GM23338 (cell line): ENCODE measurements around the gene NRG3. TPM values are rescaled to one million over a fixed set of nuclear protein-coding genes. Genes with fewer than 3 reads are reported as not detected.

Source experiments
- ATAC-seq: fragments of 200-7000 bp; cut with Tn5 transposase; 3 replicates; pipeline ENCODE4 v1.9.1; 2020
- DNase-seq: peaks from one replicate; pipeline ENCODE4 v3.0.0-alpha.2; 2015; ENCODE audit warnings: low spot score
- H2AFZ ChIP-seq: fragments of 200-600 bp; sonication (generic); 2 replicates; pipeline ENCODE4 v1.8.0; 2016; ENCODE audit warnings: antibody characterized with exemption, mild to moderate bottlenecking, moderate library complexity
- H3F3A ChIP-seq: fragments of 200-600 bp; sonication (generic); replicated peaks from 2 replicates; pipeline ENCODE4 v1.8.0; 2017; ENCODE audit warnings: antibody characterized with exemption, mixed run types, low read depth
- H3K27ac ChIP-seq: fragments of 200-600 bp; sonication (generic); 2 replicates; pipeline ENCODE4 v1.6.1; 2016; ENCODE audit warnings: low read depth
- H3K27me3 ChIP-seq: fragments of 200-600 bp; sonication (generic); 2 replicates; pipeline ENCODE4 v1.8.0; 2016; ENCODE audit warnings: mild to moderate bottlenecking, mixed run types, moderate library complexity; ENCODE audit not compliant: insufficient read depth
- H3K36me3 ChIP-seq: fragments of 200-600 bp; sonication (generic); 2 replicates; pipeline ENCODE4 v1.8.0; 2016; ENCODE audit warnings: mild to moderate bottlenecking; ENCODE audit not compliant: insufficient read depth
- H3K4me1 ChIP-seq: fragments of 200-600 bp; sonication (generic); 2 replicates; pipeline ENCODE4 v1.8.0; 2016; ENCODE audit warnings: mild to moderate bottlenecking, moderate library complexity; ENCODE audit not compliant: insufficient read depth
- H3K4me2 ChIP-seq: fragments of 200-600 bp; sonication (generic); 2 replicates; pipeline ENCODE4 v1.7.1; 2017; ENCODE audit warnings: mixed run types
- H3K4me3 ChIP-seq: fragments of 200-600 bp; sonication (generic); 2 replicates; pipeline ENCODE4 v1.6.1; 2016; ENCODE audit warnings: mixed run types
- H3K79me2 ChIP-seq: fragments of 200-600 bp; sonication (generic); replicated peaks from 2 replicates; pipeline ENCODE4 v1.8.0; 2017; ENCODE audit warnings: mild to moderate bottlenecking; ENCODE audit not compliant: insufficient read depth
- H3K9me2 ChIP-seq: fragments of 200-600 bp; sonication (generic); 2 replicates; pipeline ENCODE4 v1.8.0; 2017; ENCODE audit not compliant: insufficient read depth
- H4K20me1 ChIP-seq: fragments of 200-600 bp; sonication (generic); replicated peaks from 2 replicates; pipeline ENCODE4 v1.8.0; 2017; ENCODE audit warnings: mild to moderate bottlenecking; ENCODE audit not compliant: insufficient read depth
- H3K27ac Mint-ChIP-seq: 2 replicates; pipeline ENCODE4 v1.8.0; 2020; ENCODE audit warnings: inconsistent platforms, mild to moderate bottlenecking, moderate library complexity, mixed read lengths
- H3K27me3 Mint-ChIP-seq: 3 replicates; pipeline ENCODE4 v1.8.0; 2022; ENCODE audit warnings: low read depth, mild to moderate bottlenecking, moderate library complexity, mixed read lengths, inconsistent platforms; ENCODE audit not compliant: insufficient read depth, poor library complexity
- H3K36me3 Mint-ChIP-seq: 3 replicates; pipeline ENCODE4 v1.8.0; 2021; ENCODE audit warnings: low read depth, mild to moderate bottlenecking, inconsistent platforms, moderate library complexity, mixed read lengths
- H3K4me1 Mint-ChIP-seq: 3 replicates; pipeline ENCODE4 v1.8.0; 2020; ENCODE audit warnings: mild to moderate bottlenecking, inconsistent platforms, mixed read lengths
- H3K4me3 Mint-ChIP-seq: 3 replicates; pipeline ENCODE4 v1.8.0; 2021; ENCODE audit warnings: moderate library complexity, mild to moderate bottlenecking, inconsistent platforms, mixed read lengths
- H3K9me3 Mint-ChIP-seq: 3 replicates; pipeline ENCODE4 v1.8.0; 2020; ENCODE audit warnings: moderate library complexity, mild to moderate bottlenecking, inconsistent platforms, mixed read lengths
- CREB1 ChIP-seq: fragments of 250-450 bp; sonication (Bioruptor Pico); IDR thresholded peaks from 2 replicates; pipeline ENCODE4 v1.5.0; 2020; ENCODE audit warnings: low read depth, mild to moderate bottlenecking, moderate library complexity
- CTCF ChIP-seq, 2 experiments: fragments of 200-600 bp in 1 of 2; sonication (generic) in 1 of 2; conservative IDR thresholded peaks; 2 replicates each; pipeline versions ENCODE4 v1.5.1 to v1.6.1; 2016 to 2017; ENCODE audit warnings: antibody characterized with exemption in 2 of 2, low read depth in 2 of 2, mild to moderate bottlenecking in 2 of 2, moderate library complexity in 1 of 2
- ETS1 ChIP-seq: IDR thresholded peaks from 2 replicates; pipeline ENCODE4 v1.6.1; 2016; ENCODE audit warnings: antibody characterized with exemption
- EZH2 ChIP-seq: fragments of 200-600 bp; sonication (generic); IDR thresholded peaks from one replicate; pipeline ENCODE4 v1.8.0; 2017; ENCODE audit warnings: antibody characterized with exemption, mild to moderate bottlenecking, low read depth; ENCODE audit not compliant: unreplicated experiment
- EZH2phosphoT487 ChIP-seq: fragments of 200-600 bp; sonication (generic); IDR thresholded peaks from one replicate; pipeline ENCODE4 v1.8.1; 2018; ENCODE audit warnings: antibody characterized with exemption; ENCODE audit not compliant: unreplicated experiment
- JUNB ChIP-seq: IDR thresholded peaks from one replicate; pipeline ENCODE4 v1.6.1; 2016; ENCODE audit warnings: antibody characterized with exemption; ENCODE audit not compliant: unreplicated experiment
- NANOG ChIP-seq: IDR thresholded peaks from 2 replicates; pipeline ENCODE4 v1.6.1; 2016; ENCODE audit warnings: antibody characterized with exemption, borderline replicate concordance
- POLR2AphosphoS5 ChIP-seq: IDR thresholded peaks from 2 replicates; pipeline ENCODE4 v1.6.1; 2016; ENCODE audit warnings: antibody characterized with exemption, low read depth
- REST ChIP-seq: IDR thresholded peaks from one replicate; pipeline ENCODE4 v1.6.1; 2018; ENCODE audit warnings: antibody characterized with exemption; ENCODE audit not compliant: unreplicated experiment
- STAT1 ChIP-seq: IDR thresholded peaks from one replicate; pipeline ENCODE4 v1.6.1; 2016; ENCODE audit warnings: antibody characterized with exemption; ENCODE audit not compliant: unreplicated experiment
- ZNF114 ChIP-seq: fragments of 250-450 bp; sonication (Bioruptor Pico); IDR thresholded peaks from 2 replicates; pipeline ENCODE4 v1.5.0; 2020; ENCODE audit warnings: mild to moderate bottlenecking, moderate library complexity
- ZNF331 ChIP-seq: fragments of 250-450 bp; sonication (Bioruptor Pico); IDR thresholded peaks from 2 replicates; pipeline ENCODE4 v1.5.0; 2020; ENCODE audit warnings: low read depth, mild to moderate bottlenecking, moderate library complexity
- ZNF462 ChIP-seq: fragments of 250-450 bp; sonication (Bioruptor Pico); IDR thresholded peaks from 2 replicates; pipeline ENCODE4 v1.5.0; 2020; ENCODE audit warnings: mild to moderate bottlenecking, moderate library complexity
- polyA plus RNA-seq: library from polyadenylated mRNA; unstranded; fragments of >200 nt; fragmentation: Nextera tagmentation; extraction: Ambion mirVana; gene quantifications from 2 replicates; pipeline ENCODE4 v1.2.1, GENCODE V29; 2016
- total RNA-seq: library from RNA; depleted of rRNA; stranded (reverse); fragments of >200 nt; shearing (Covaris generic); gene quantifications from 2 replicates; pipeline ENCODE4 v1.2.3, GENCODE V29; 2014

Gene NRG3
- total and polyA plus RNA-seq, 2 experiments from 2014 or later: 1.9 to 3.9 TPM

- Histone ChIP-seq H3K9me2 (peaks cover 5% of the 10 kb centered on the region; the same call in 1 of the 2 replicates), H3K27ac (no peak overlapping the region), H4K20me1 (no peaks in the 10 kb centered on the region), H3K27me3 (no peaks in the 10 kb centered on the region), H3K4me2 (no peak overlapping the region), H2AFZ (no peak overlapping the region), H3K4me1 (no peaks in the 10 kb centered on the region), H3F3A (no peaks in the 10 kb centered on the region), H3K79me2 (no peaks in the 10 kb centered on the region), H3K4me3 (no peak overlapping the region), H3K36me3 (no peaks in the 10 kb centered on the region)
- ATAC-seq (no peak), DNase-seq (no peak)
- Mint-ChIP-seq H3K27me3 (peaks cover 3% of the 10 kb centered on the region), H3K36me3 (no peaks in the 10 kb centered on the region), H3K9me3 (no peaks in the 10 kb centered on the region), H3K27ac (no peak overlapping the region), H3K4me3 (no peak overlapping the region), H3K4me1 (no peaks in the 10 kb centered on the region)
- TF ChIP-seq CTCF (conservative IDR thresholded peaks at IDR 0.05; ENCODE audit: low read depth in 2 of 2) (no peak), NANOG (no peak), EZH2 (no peak), STAT1 (no peak), JUNB (no peak), ZNF462 (CRISPR knock-in tag) (no peak), CREB1 (CRISPR knock-in tag) (no peak), ZNF331 (no peak), POLR2AphosphoS5 (no peak), ZNF114 (CRISPR knock-in tag) (no peak), ETS1 (no peak), REST (no peak), EZH2phosphoT487 (no peak)
Measured at GRCh38 chr10:82880776-82881290, 1005.8 kb downstream of the NRG3 start.
